Colonic mucosa (tissue), 4 donors: Measurements from ENCODE around the gene KISS1R. TPM values are rescaled to one million over a fixed set of nuclear protein-coding genes. Genes with fewer than 3 reads are reported as not detected.

ENCODE experiments used
- DNase-seq: peaks from one replicate; pipeline ENCODE4 v3.0.0-alpha.2; 2020
- H3K27ac ChIP-seq: fragments of 200-600 bp; one replicate; pipeline ENCODE4 v1.8.0; 2021
- H3K27me3 ChIP-seq: fragments of 200-600 bp; one replicate; pipeline ENCODE4 v1.8.0; 2021
- H3K36me3 ChIP-seq: fragments of 200-600 bp; one replicate; pipeline ENCODE4 v1.8.0; 2021
- H3K4me1 ChIP-seq: fragments of 200-600 bp; one replicate; pipeline ENCODE4 v1.8.0; 2021; ENCODE audit warnings: mild to moderate bottlenecking
- H3K4me3 ChIP-seq: fragments of 200-600 bp; one replicate; pipeline ENCODE4 v1.8.0; 2021
- H3K9ac ChIP-seq, 2 donors: one replicate each; pipeline ENCODE4 v1.7.0; 2013; ENCODE audit warnings: control low read depth in 2 of 2, low read depth in 2 of 2, low read length in 2 of 2
- H3K9me3 ChIP-seq: fragments of 200-600 bp; one replicate; pipeline ENCODE4 v1.8.0; 2021
- intact Hi-C: fragments of 100-400 bp; cut with DNase I; formaldehyde crosslinking; loops from one replicate; pipeline ENCODE4 v1.14.1; 2022
- total RNA-seq, 2 donors: library from RNA; stranded (reverse); fragmentation: NEBNext Ultra II Directional in 1 of 2; extraction: Animal tissue kit (Norgen Biotek cat#: 25700) in 1 of 2; gene quantifications; one replicate each; pipeline ENCODE4 v1.2.1, GENCODE V29; 2021
- TF ChIP-seq, protein P1 (sequence below): fragments of 200-600 bp; IDR thresholded peaks from one replicate; pipeline ENCODE4 v1.8.0; 2022; ENCODE audit warnings: antibody characterized with exemption, mild to moderate bottlenecking
- donor health status: healthy.
- donor health status: DM: no; HTN: no; CAD: no.
- donor health status: DM: no; HTN: no; CAD: no.

Gene KISS1R
- total RNA-seq, 2 donors from 2014 or later: 0.21 TPM; not detected in 1

DNA sequence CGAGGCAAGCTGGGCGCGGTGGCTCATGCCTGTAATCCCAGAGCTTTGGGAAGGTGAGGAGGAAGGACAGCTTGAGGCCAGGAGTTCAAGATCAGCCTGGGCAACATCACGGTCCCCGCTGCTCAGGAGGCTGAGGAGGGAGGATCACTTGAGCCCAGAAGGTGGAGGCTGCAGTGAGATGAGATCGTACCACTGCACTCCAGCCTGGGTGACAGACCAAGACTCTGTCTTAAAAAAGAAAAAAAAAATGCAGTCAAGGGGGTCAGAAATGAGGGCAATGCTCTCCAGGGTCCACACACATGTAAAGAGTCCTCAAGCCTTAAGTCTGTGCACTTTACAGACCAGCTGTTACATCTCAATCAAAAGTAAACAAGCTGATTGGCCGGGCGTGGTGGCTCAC, 12.6 kb upstream of the KISS1R start:
- Histone ChIP-seq H3K9ac (no peak overlapping the region), H3K27ac (no peak overlapping the region), H3K4me1 (peaks cover 3% of the 10 kb centered on the region), H3K36me3 (no peaks in the 10 kb centered on the region), H3K9me3 (no peaks in the 10 kb centered on the region), H3K27me3 (no peaks in the 10 kb centered on the region), H3K4me3 (no peak overlapping the region)
- no peak for DNase-seq
- TF ChIP-seq, protein P1, sequence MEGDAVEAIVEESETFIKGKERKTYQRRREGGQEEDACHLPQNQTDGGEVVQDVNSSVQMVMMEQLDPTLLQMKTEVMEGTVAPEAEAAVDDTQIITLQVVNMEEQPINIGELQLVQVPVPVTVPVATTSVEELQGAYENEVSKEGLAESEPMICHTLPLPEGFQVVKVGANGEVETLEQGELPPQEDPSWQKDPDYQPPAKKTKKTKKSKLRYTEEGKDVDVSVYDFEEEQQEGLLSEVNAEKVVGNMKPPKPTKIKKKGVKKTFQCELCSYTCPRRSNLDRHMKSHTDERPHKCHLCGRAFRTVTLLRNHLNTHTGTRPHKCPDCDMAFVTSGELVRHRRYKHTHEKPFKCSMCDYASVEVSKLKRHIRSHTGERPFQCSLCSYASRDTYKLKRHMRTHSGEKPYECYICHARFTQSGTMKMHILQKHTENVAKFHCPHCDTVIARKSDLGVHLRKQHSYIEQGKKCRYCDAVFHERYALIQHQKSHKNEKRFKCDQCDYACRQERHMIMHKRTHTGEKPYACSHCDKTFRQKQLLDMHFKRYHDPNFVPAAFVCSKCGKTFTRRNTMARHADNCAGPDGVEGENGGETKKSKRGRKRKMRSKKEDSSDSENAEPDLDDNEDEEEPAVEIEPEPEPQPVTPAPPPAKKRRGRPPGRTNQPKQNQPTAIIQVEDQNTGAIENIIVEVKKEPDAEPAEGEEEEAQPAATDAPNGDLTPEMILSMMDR: no peak
- intact Hi-C loops: no loop called here

DNA sequence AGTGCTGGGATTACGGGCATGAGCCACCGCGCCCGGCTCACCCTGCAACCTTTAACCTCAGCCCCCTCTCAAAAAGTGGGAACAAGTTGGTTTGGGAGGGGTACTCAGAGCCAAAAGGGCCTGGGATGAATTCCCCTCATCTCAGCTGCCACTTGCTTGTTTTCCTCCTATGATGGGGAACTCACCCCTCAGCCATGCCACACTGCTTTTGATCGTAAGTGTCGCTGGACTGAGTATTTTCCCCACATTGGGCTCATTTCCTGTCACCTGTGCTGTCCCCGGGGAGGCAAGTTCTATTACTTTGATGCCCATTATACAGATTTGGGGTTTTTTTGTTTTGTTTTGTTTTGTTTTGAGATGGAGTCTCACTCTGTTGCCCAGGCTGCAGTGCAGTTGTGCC, 10.7 kb upstream of the KISS1R start:
- no peak for DNase-seq
- no peaks in the 10 kb centered on the region for H3K9me3 ChIP-seq
- H3K4me3 ChIP-seq: no peak overlapping the region
- H3K4me1 ChIP-seq: peaks cover 9% of the 10 kb centered on the region
- no peaks in the 10 kb centered on the region for H3K27me3 ChIP-seq
- H3K27ac ChIP-seq: no peak overlapping the region
- no peak overlapping the region for H3K9ac ChIP-seq
- H3K36me3 ChIP-seq: no peaks in the 10 kb centered on the region
- TF ChIP-seq, protein P1: no peak
- intact Hi-C loops: no loop called here

DNA sequence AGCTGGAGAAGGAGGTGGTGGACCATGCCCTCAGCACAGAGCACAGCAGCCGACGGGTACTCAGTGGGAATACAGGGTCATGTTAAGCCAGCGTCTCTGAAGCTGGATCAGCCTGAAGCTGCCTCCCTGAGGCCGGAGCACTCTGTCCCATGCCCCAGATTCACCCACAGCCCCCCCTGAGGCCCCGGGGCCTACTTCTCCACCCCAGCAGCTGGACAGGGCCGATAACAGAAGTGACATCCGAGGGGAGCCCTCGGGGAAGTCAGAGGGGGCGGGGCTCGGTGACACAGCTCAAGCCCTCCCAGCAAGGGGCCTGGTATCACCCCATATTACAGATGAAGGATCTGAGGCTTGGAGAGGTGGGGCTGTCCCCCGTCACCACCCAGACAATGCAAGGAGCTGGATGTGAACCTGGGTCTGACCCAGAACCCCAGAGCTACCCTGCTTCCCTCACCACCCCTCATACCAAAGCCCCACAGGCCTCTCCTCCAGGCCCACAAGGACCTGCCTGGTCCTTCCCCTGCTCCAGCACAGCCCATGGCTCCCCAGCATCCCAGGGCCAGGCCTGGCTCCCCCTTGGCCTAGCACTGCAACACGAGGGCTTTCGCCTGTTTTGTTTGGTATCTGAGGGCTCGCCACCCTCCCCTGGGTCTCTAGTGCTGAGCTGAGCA, 9.8 kb upstream of the KISS1R start:
- peaks cover 9% of the 10 kb centered on the region for H3K4me1 ChIP-seq
- H3K27me3 ChIP-seq: no peaks in the 10 kb centered on the region
- H3K4me3 ChIP-seq: no peak overlapping the region
- DNase-seq: no peak
- H3K9me3 ChIP-seq: no peaks in the 10 kb centered on the region
- no peaks in the 10 kb centered on the region for H3K36me3 ChIP-seq
- intact Hi-C loops: no loop called here
- peak overlapping the region; percentile 94 for H3K27ac ChIP-seq
- TF ChIP-seq, protein P1: no peak
- H3K9ac ChIP-seq: peak overlapping the region; percentile 19 to 24

DNA sequence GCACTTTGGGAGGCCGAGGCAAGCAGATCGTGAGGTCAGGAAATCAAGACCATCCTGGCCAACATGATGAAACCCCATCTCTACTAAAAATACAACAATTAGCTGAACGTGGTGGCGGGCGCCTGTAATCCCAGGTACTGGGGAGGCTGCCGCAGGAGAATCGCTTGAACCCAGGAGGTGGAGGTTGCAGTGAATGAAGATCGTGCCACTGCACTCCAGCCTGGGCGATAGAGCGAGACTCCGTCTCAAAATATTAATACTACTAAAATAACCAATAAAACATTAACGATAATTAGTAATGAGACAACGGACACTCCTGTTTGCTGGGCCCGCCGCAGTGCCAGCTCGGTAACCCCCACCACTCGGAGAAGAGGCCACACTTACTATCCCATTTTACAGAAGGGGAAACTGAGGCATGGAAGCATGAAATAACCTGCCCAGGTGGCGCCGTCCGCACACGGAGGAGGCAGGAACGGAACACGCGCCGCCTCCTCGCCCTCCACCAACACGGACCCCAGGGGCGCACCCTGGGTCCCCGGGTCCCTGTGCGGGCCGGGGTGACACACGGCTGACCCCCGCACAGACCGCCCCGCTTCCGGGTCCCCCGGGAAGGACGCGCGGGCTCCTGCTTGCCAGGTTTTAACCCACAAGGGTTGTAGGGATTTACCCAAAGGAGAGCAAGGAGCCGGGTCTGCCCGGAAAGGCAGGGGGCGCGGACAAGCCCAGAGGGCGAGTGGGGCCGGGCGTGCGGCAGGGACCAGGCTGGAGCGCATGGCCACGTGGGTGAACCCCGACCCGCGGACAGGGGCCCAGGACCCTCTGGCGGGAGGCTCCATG, 5.7 kb upstream of the KISS1R start:
- Histone ChIP-seq H3K27me3 (no peaks in the 10 kb centered on the region), H3K9ac (no peak overlapping the region), H3K4me1 (peaks cover 12% of the 10 kb centered on the region), H3K4me3 (no peak overlapping the region), H3K9me3 (no peaks in the 10 kb centered on the region), H3K27ac (no peak overlapping the region), H3K36me3 (no peaks in the 10 kb centered on the region)
- intact Hi-C loops: no loop called here
- no peak for DNase-seq
- TF ChIP-seq, protein P1: no peak

DNA sequence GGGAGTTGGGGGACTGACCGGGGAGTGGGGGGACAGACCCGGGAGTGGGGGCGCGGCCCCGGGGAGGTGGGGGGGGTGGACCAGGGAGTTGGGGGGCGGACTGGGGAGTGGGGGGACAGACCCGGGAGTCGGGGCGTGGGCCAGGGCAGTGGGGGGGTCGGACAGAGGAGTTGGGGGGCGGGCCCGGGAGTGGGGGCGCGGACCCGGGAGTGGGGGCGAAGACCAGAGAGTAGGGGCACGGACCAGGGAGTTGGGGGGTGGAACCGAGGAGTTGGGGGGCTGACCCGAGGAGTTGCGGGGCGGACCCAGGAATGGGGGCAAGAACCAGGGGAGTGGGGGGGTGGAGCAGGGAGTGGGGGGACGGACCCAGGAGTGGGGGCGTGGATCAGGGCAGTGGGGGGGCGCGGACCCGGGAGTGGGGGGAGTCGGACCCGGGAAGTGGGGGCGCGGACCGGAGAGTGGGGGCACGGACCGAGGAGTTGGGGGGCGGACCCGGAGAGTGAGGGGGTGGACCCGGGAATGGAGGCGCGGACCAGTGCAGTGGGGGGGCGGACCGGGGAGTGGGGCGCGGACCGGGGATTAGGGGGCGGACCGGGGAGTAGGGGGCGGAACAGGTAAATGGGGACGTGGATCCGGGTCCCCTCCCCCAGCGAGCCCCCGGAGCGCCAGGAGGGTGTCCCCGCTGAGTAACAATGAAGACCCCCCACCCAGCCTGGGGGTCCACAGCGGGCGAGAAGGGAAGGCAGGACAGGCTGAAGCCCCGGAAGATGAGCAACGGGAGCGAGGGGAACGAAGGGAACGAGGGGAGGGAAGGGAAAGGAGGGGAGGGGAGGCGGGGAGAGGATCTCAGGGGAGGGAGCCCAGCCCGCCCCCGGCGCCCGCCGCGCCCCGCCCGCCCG, 4.7 kb upstream of the KISS1R start:
- intact Hi-C loops: no loop called here
- Histone ChIP-seq H3K9me3 (no peaks in the 10 kb centered on the region), H3K9ac (peak overlapping the region; percentile 79 to 81), H3K4me3 (peak overlapping the region; percentile 63), H3K27ac (peak overlapping the region; percentile 55), H3K36me3 (no peaks in the 10 kb centered on the region), H3K4me1 (peaks cover 19% of the 10 kb centered on the region), H3K27me3 (peaks cover 9% of the 10 kb centered on the region)
- no peak for DNase-seq
- TF ChIP-seq, protein P1: no peak
